ENCODE measurements around the gene KCNK1.

- TF ChIP-seq, protein P1, sequence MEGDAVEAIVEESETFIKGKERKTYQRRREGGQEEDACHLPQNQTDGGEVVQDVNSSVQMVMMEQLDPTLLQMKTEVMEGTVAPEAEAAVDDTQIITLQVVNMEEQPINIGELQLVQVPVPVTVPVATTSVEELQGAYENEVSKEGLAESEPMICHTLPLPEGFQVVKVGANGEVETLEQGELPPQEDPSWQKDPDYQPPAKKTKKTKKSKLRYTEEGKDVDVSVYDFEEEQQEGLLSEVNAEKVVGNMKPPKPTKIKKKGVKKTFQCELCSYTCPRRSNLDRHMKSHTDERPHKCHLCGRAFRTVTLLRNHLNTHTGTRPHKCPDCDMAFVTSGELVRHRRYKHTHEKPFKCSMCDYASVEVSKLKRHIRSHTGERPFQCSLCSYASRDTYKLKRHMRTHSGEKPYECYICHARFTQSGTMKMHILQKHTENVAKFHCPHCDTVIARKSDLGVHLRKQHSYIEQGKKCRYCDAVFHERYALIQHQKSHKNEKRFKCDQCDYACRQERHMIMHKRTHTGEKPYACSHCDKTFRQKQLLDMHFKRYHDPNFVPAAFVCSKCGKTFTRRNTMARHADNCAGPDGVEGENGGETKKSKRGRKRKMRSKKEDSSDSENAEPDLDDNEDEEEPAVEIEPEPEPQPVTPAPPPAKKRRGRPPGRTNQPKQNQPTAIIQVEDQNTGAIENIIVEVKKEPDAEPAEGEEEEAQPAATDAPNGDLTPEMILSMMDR (IDR thresholded peaks at IDR 0.05) = no peak
- TF ChIP-seq ZFX (IDR thresholded peaks at IDR 0.05; ENCODE audit: borderline replicate concordance) = no peak
Observed at GRCh38 chr1:233657466-233657865, 43.6 kb downstream of the KCNK1 start.
